DOHH2 (cell line): ENCODE measurements around the gene CARS2.

Source experiments
- CTCF ChIP-seq: fragments of 200-600 bp; sonication (generic); IDR thresholded peaks from one replicate; pipeline ENCODE4 v1.5.1; 2014; ENCODE audit warnings: antibody characterized with exemption, mild to moderate bottlenecking, low read depth, low read length; ENCODE audit not compliant: poor library complexity, severe bottlenecking
- EZH2phosphoT487 ChIP-seq: fragments of 200-600 bp; sonication (generic); IDR thresholded peaks from 2 replicates; pipeline ENCODE4 v1.6.1; 2017; ENCODE audit warnings: borderline replicate concordance, mild to moderate bottlenecking, antibody characterized with exemption, low read length, moderate library complexity, mixed read lengths

- TF ChIP-seq CTCF (no peak), EZH2phosphoT487 (no peak)
Measured at GRCh38 chr13:110640591-110641029, 65.3 kb downstream of the CARS2 start.
